ENCODE results near the gene PPCDC. TPM values are rescaled to one million over a fixed set of nuclear protein-coding genes. Genes with fewer than 3 reads are reported as not detected.

The PPCDC gene
- total and polyA plus RNA-seq, 2 of the 4 experiments (the other 2 are of a cell fraction): 13.3 to 16.3 TPM

- H4K5ac ChIP-seq (ENCODE audit: low read depth, low read length): no peak overlapping the region
- TF ChIP-seq MXI1 (IDR thresholded peaks at IDR 0.05; ENCODE audit: borderline replicate concordance, low read depth, low read length): no peak
- TF ChIP-seq MAZ (IDR thresholded peaks at IDR 0.05; ENCODE audit: borderline replicate concordance, low read depth, low read length): no peak
- no peak for TF ChIP-seq CHD1 (IDR thresholded peaks at IDR 0.05; ENCODE audit: low read depth, low read length)
- TF ChIP-seq CTCF (conservative IDR thresholded peaks at IDR 0.05; ENCODE audit: low read depth, low read length): no peak
- no peak for TF ChIP-seq CEBPB (IDR thresholded peaks at IDR 0.05; ENCODE audit: low read depth, low read length)
- no peak for TF ChIP-seq MAFK (IDR thresholded peaks at IDR 0.05; ENCODE audit: low read depth, low read length)
- TF ChIP-seq BHLHE40 (IDR thresholded peaks at IDR 0.05; ENCODE audit: low read depth, low read length): no peak
- TF ChIP-seq SMC3 (IDR thresholded peaks at IDR 0.05; ENCODE audit: low read depth, low read length): no peak
- TF ChIP-seq NFE2L2 (IDR thresholded peaks at IDR 0.05; ENCODE audit: low read depth, low read length): no peak
- TF ChIP-seq POLR2A (IDR thresholded peaks at IDR 0.05; ENCODE audit: low read depth, low read length): no peak
- no peak for TF ChIP-seq FOS (IDR thresholded peaks at IDR 0.05; ENCODE audit: low read depth, low read length)
- no peak for TF ChIP-seq USF2 (IDR thresholded peaks at IDR 0.05; ENCODE audit: low read depth, low read length)
- TF ChIP-seq RFX5 (IDR thresholded peaks at IDR 0.05; ENCODE audit: low read depth, low read length): no peak
- H3K4me2 ChIP-seq (ENCODE audit: low read depth, low read length): no peak overlapping the region
- no peak overlapping the region for H2BK5ac ChIP-seq (ENCODE audit: low read depth, low read length, poor library complexity, severe bottlenecking)
- H2AK9ac ChIP-seq (replicated peaks; ENCODE audit: low read depth, low read length, poor library complexity): no peak overlapping the region
- no peak overlapping the region for H3K9ac ChIP-seq (ENCODE audit: low read depth, low read length)
- ChIA-PET POLR2A (ENCODE audit: unreplicated experiment) (no interaction called here), CTCF (no interaction called here)
- no peak overlapping the region for H2BK15ac ChIP-seq (ENCODE audit: low read depth, low read length)
- H3K27ac ChIP-seq (ENCODE audit: insufficient read depth, low read length): no peak overlapping the region
- no peak overlapping the region for H3K4ac ChIP-seq (ENCODE audit: low read depth, low read length)
- H3K79me1 ChIP-seq (ENCODE audit: low read depth in 1 of 2, low read length in 2 of 2): no peaks in the 10 kb centered on the region
- 60% methylated on average over 1 of the region's 13 CpGs; no CpG with 5 or more reads in 1 of the 2 experiments for WGBS, 2 experiments (ENCODE audit: extremely low coverage in 2 of 2, insufficient read length in 1 of 2)
- in situ Hi-C loops (cut with MboI; ENCODE audit: low sequenced_read_pairs) (no loop called here), dilution Hi-C loops (cut with HindIII; ENCODE audit: low sequenced_read_pairs, unreplicated experiment) (no loop called here), intact Hi-C loops (cut with micrococcal nuclease) (no loop called here)
- no peaks in the 10 kb centered on the region for H4K20me1 ChIP-seq (ENCODE audit: insufficient read depth, low read length)
- no TSS peak for BruUV-seq (replicated peaks)
- peaks cover 17% of the 10 kb centered on the region for H3K27me3 ChIP-seq (ENCODE audit: control insufficient read depth, insufficient read depth, low read length)
- no peak overlapping the region for H3K56ac ChIP-seq (ENCODE audit: extremely low read depth, insufficient read depth, low read length)
- H3K4me3 ChIP-seq (ENCODE audit: insufficient read depth, low read depth, low read length): no peak overlapping the region
- H2BK120ac ChIP-seq (ENCODE audit: low read depth, low read length): no peak overlapping the region
- no peaks in the 10 kb centered on the region for H3K9me3 ChIP-seq (ENCODE audit: control insufficient read depth, insufficient read depth, low read length)
- H3K23ac ChIP-seq (ENCODE audit: low read depth, low read length): no peak overlapping the region
- H2BK20ac ChIP-seq (ENCODE audit: low read depth, low read length): no peak overlapping the region
- H3K14ac ChIP-seq (replicated peaks; ENCODE audit: low read depth, low read length): no peak overlapping the region
- ATAC-seq (ENCODE audit: low read depth) (no peak), DNase-seq (no peak)
- no peaks in the 10 kb centered on the region for H3K4me1 ChIP-seq (ENCODE audit: control insufficient read depth, insufficient read depth, low read length)
- no peak overlapping the region for H4K8ac ChIP-seq (ENCODE audit: low read depth in 2 of 2, low read length in 2 of 2)
- H3K18ac ChIP-seq (ENCODE audit: low read depth, low read length): no peak overlapping the region
- no peaks in the 10 kb centered on the region for H3K9me1 ChIP-seq (ENCODE audit: insufficient read depth, low read length)
- no peak overlapping the region for H4K91ac ChIP-seq (ENCODE audit: insufficient read depth, low read depth, low read length)
- no peak overlapping the region for H2AFZ ChIP-seq (replicated peaks; ENCODE audit: low read length, poor library complexity)
- no peak overlapping the region for H2AK5ac ChIP-seq (ENCODE audit: low read depth, low read length)
- H3K36me3 ChIP-seq (ENCODE audit: control insufficient read depth, insufficient read depth, low read length): no peaks in the 10 kb centered on the region
Observed at GRCh38 chr15:75007216-75007615, 16.2 kb upstream of the PPCDC start.
